Camera-type eye (tissue), 1 donor: ENCODE results near the gene SMAD4. TPM values are rescaled to one million over a fixed set of nuclear protein-coding genes. Genes with fewer than 3 reads are reported as not detected.

Experiments used
- total RNA-seq: library from RNA; depleted of rRNA; stranded (reverse); fragments of >200 nt; gene quantifications from one replicate; pipeline ENCODE4 v1.2.3, GENCODE V29; 2014

SMAD4 gene
- 216 TPM for total RNA-seq

GRCh38 chr18:51029694-51030536 is at the start of gene SMAD4:
TSS of gene SMAD4 (plus strand) at chr18:51030213. CDS start at chr18:51047047, 16,834 bp downstream.

Other genes starting within 250 kb of the SMAD4 start
- gene MRO, start 210.2 kb upstream of the SMAD4 start, total RNA-seq = 1.3 TPM
- gene ME2, start 151.1 kb upstream of the SMAD4 start, total RNA-seq = 61.8 TPM
- 11.8 TPM for gene ELAC1, start 62.2 kb upstream of the SMAD4 start, total RNA-seq
- 69.5 TPM for gene MEX3C, start 167.5 kb downstream of the SMAD4 start, total RNA-seq